Esophagus squamous epithelium (tissue), 5 donors: ENCODE measurements around the gene FOXF1. TPM values are rescaled to one million over a fixed set of nuclear protein-coding genes. Genes with fewer than 3 reads are reported as not detected.

ENCODE experiments used
- DNase-seq: peaks from one replicate; lab custom pipeline; 2025; lab: John Stamatoyannopoulos, UW
- H3K27ac ChIP-seq, 4 donors: fragments of 200-600 bp; sonication (generic); one replicate each; pipeline ENCODE4 v1.5.1; 2016 to 2019; ENCODE audit warnings: mild to moderate bottlenecking in 1 of 4
- H3K27me3 ChIP-seq, 4 donors: fragments of 200-600 bp; sonication (generic); 1 replicate in 3 of 4; 2 replicates in 1 of 4; pipeline versions ENCODE4 v1.5.1 to v1.6.0; 2017 to 2021; ENCODE audit warnings: antibody characterized with exemption in 1 of 4
- H3K36me3 ChIP-seq, 3 donors: fragments of 200-600 bp; sonication (generic); one replicate each; pipeline ENCODE4 v1.5.1; 2016 to 2019
- H3K4me1 ChIP-seq, 3 donors: fragments of 200-600 bp; sonication (generic); one replicate each; pipeline ENCODE4 v1.5.1; 2017 to 2019
- H3K4me3 ChIP-seq, 4 donors: fragments of 200-600 bp; sonication (generic); 1 replicate in 3 of 4; 2 replicates in 1 of 4; pipeline ENCODE4 v1.5.1; 2016 to 2019; ENCODE audit warnings: mild to moderate bottlenecking in 2 of 4, moderate library complexity in 1 of 4
- H3K9me3 ChIP-seq, 3 donors: fragments of 200-600 bp; sonication (generic); one replicate each; pipeline ENCODE4 v1.5.1; 2016 to 2019
- CTCF ChIP-seq, 6 experiments: fragments of 450-650 bp in 4 of 6; fragments of 200-600 bp in 2 of 6; sonication (generic) in 2 of 6; IDR thresholded peaks; one replicate each; pipeline ENCODE4 v1.5.1; 2016 to 2019; ENCODE audit warnings: antibody characterized with exemption in 6 of 6, mild to moderate bottlenecking in 4 of 6, moderate library complexity in 4 of 6
- POLR2A ChIP-seq, 4 donors: fragments of 450-650 bp; IDR thresholded peaks; one replicate each; pipeline ENCODE4 v1.6.1; 2017; ENCODE audit warnings: antibody characterized with exemption in 4 of 4, mild to moderate bottlenecking in 4 of 4, moderate library complexity in 3 of 4
- WGBS, 2 donors: methylation state at CpG; one replicate each; pipeline ENCODE4 v1.1.5; 2018; 5-methylcytosine and 5-hydroxymethylcytosine counted together
- intact Hi-C: fragments of 100-400 bp; cut with DNase I; formaldehyde crosslinking; loops from one replicate; pipeline ENCODE4 v1.15.0; 2022
- total RNA-seq, 4 donors: library from RNA; depleted of rRNA; stranded (reverse); fragments of >200 nt; gene quantifications; one replicate each; pipeline ENCODE4 v1.1.0, GENCODE V29; 2016
- donor health status: DM: yes; HTN: yes; CAD: no.

The FOXF1 gene
- total RNA-seq, 4 donors from 2014 or later, result 0.76 to 8.6 (median 3.0) TPM

- intact Hi-C loops, result no loop called here
- 78 to 82% methylated on average over 3 to 5 of the region's 5 CpGs for WGBS, 2 donors
- TF ChIP-seq CTCF (IDR thresholded peaks at IDR 0.05) (no peak), POLR2A (IDR thresholded peaks at IDR 0.05) (no peak)
Observed at GRCh38 chr16:86472366-86472765, 38.0 kb upstream of the FOXF1 start.

GRCh38 chr16:86476956-86477534, 33.3 kb upstream of the FOXF1 start:
- DNase-seq, result no peak
- TF ChIP-seq CTCF (IDR thresholded peaks at IDR 0.05) (no peak), POLR2A (IDR thresholded peaks at IDR 0.05) (no peak)
- H3K4me3 ChIP-seq, result no peak overlapping the region
- H3K36me3 ChIP-seq, result no peaks in the 10 kb centered on the region
- 12 to 22% methylated on average over 3 to 11 of the region's 11 CpGs for WGBS, 2 donors
- H3K27ac ChIP-seq, result peak overlapping the region; percentile 13 to 70 (median 56)
- intact Hi-C loops, result no loop called here
- H3K4me1 ChIP-seq, result peaks cover 0 to 29% (median 13%) of the 10 kb centered on the region in 3 donors
- no peaks in the 10 kb centered on the region for H3K9me3 ChIP-seq
- H3K27me3 ChIP-seq, result peaks cover 0 to 65% (median 0%) of the 10 kb centered on the region in 4 donors

More at GRCh38 chr16:86472366-86472765, 38.0 kb upstream of the FOXF1 start:
- Histone ChIP-seq H3K27me3 (peaks cover 0 to 32% (median 0%) of the 10 kb centered on the region in 4 donors), H3K4me1 (peaks cover 0 to 9% (median 6%) of the 10 kb centered on the region in 3 donors), H3K4me3 (no peak overlapping the region), H3K9me3 (no peaks in the 10 kb centered on the region), H3K36me3 (no peaks in the 10 kb centered on the region), H3K27ac (no peak overlapping the region)
- DNase-seq, result no peak

- no peaks in the 10 kb centered on the region for H3K36me3 ChIP-seq
- 37 to 50% methylated on average over 1 to 5 of the region's 5 CpGs for WGBS, 2 donors
- peaks cover 0 to 31% (median 13%) of the 10 kb centered on the region in 3 donors for H3K4me1 ChIP-seq
- H3K9me3 ChIP-seq, result no peaks in the 10 kb centered on the region
- TF ChIP-seq POLR2A (IDR thresholded peaks at IDR 0.05), result no peak
- no peak for TF ChIP-seq CTCF (IDR thresholded peaks at IDR 0.05)
- intact Hi-C loops, result no loop called here
- H3K4me3 ChIP-seq, result no peak overlapping the region
- H3K27ac ChIP-seq, result peak overlapping the region; percentile 13 to 70 (median 56)
- no peak for DNase-seq
- peaks cover 0 to 64% (median 0%) of the 10 kb centered on the region in 4 donors for H3K27me3 ChIP-seq
Observed at GRCh38 chr16:86477642-86478041, 32.7 kb upstream of the FOXF1 start.

- TF ChIP-seq POLR2A (IDR thresholded peaks at IDR 0.05) (no peak), CTCF (IDR thresholded peaks at IDR 0.05) (no peak)
- DNase-seq, result no peak
- H3K27ac ChIP-seq, result peak overlapping the region in 2 of 4 donors; percentile 67 to 81
- intact Hi-C loops, result no loop called here
- peaks cover 0 to 3% (median 0%) of the 10 kb centered on the region in 3 donors for H3K9me3 ChIP-seq
- H3K4me1 ChIP-seq, result peaks cover 0 to 31% (median 13%) of the 10 kb centered on the region in 3 donors
- H3K4me3 ChIP-seq, result no peak overlapping the region
- H3K36me3 ChIP-seq, result no peaks in the 10 kb centered on the region
- H3K27me3 ChIP-seq, result peaks cover 0 to 66% (median 0%) of the 10 kb centered on the region in 4 donors
Observed at GRCh38 chr16:86478779-86479178, 31.5 kb upstream of the FOXF1 start.

GRCh38 chr16:86479419-86479818, 30.9 kb upstream of the FOXF1 start:
- peaks cover 0 to 31% (median 13%) of the 10 kb centered on the region in 3 donors for H3K4me1 ChIP-seq
- intact Hi-C loops, result no loop called here
- H3K36me3 ChIP-seq, result no peaks in the 10 kb centered on the region
- no peak overlapping the region for H3K4me3 ChIP-seq
- H3K27me3 ChIP-seq, result peaks cover 0 to 73% (median 0%) of the 10 kb centered on the region in 4 donors
- WGBS, 2 donors, result 53 to 57% methylated on average over 9 of the region's 9 CpGs
- DNase-seq, result no peak
- peaks cover 0 to 9% (median 6%) of the 10 kb centered on the region in 3 donors for H3K9me3 ChIP-seq
- peak overlapping the region; percentile 46 to 81 (median 73) for H3K27ac ChIP-seq
- TF ChIP-seq CTCF (IDR thresholded peaks at IDR 0.05) (no peak), POLR2A (IDR thresholded peaks at IDR 0.05) (no peak)
